ENCODE measurements around the gene AP1S2. TPM values are rescaled to one million over a fixed set of nuclear protein-coding genes. Genes with fewer than 3 reads are reported as not detected.

AP1S2 gene
- total and polyA plus RNA-seq, 8 donors = 35.9 to 98.9 (median 71.2) TPM

- no peaks in the 10 kb centered on the region for H3K4me1 ChIP-seq
- no peaks in the 10 kb centered on the region for H3K9me3 ChIP-seq
- no peak for TF ChIP-seq CTCF (IDR thresholded peaks at IDR 0.05)
- no peak for ATAC-seq
- H3K27ac ChIP-seq = no peak overlapping the region
- H3K36me3 ChIP-seq = no peaks in the 10 kb centered on the region
- no peak for DNase-seq
- H3K4me3 ChIP-seq = no peak overlapping the region
- intact Hi-C loops (cut with DNase I) = no loop called here
- H3K27me3 ChIP-seq = no peaks in the 10 kb centered on the region
Measured at GRCh38 chrX:15866147-15866546, 11.5 kb upstream of the AP1S2 start.

- H3K36me3 ChIP-seq = no peaks in the 10 kb centered on the region
- no peak for ATAC-seq
- no peaks in the 10 kb centered on the region for H3K4me1 ChIP-seq
- no peaks in the 10 kb centered on the region for H3K27me3 ChIP-seq
- no peaks in the 10 kb centered on the region for H3K9me3 ChIP-seq
- H3K4me3 ChIP-seq = no peak overlapping the region
- intact Hi-C loops (cut with DNase I) = no loop called here
- no peak for DNase-seq
- no peak overlapping the region for H3K27ac ChIP-seq
- TF ChIP-seq CTCF (IDR thresholded peaks at IDR 0.05) = no peak
Measured at GRCh38 chrX:15864629-15865028, 10.0 kb upstream of the AP1S2 start.

GRCh38 chrX:15864023-15864422, 9.4 kb upstream of the AP1S2 start:
- ATAC-seq (no peak), DNase-seq (no peak)
- Histone ChIP-seq H3K9me3 (no peaks in the 10 kb centered on the region), H3K27ac (no peak overlapping the region), H3K36me3 (no peaks in the 10 kb centered on the region), H3K4me1 (no peaks in the 10 kb centered on the region), H3K27me3 (no peaks in the 10 kb centered on the region), H3K4me3 (no peak overlapping the region)
- intact Hi-C loops (cut with DNase I) = no loop called here
- no peak for TF ChIP-seq CTCF (IDR thresholded peaks at IDR 0.05)

- peaks cover 0 to under 1% of the 10 kb centered on the region in 2 donors for H3K4me1 ChIP-seq
- intact Hi-C loops (cut with DNase I) = no loop called here
- H3K9me3 ChIP-seq = no peaks in the 10 kb centered on the region
- no peaks in the 10 kb centered on the region for H3K27me3 ChIP-seq
- no peak overlapping the region for H3K27ac ChIP-seq
- no peaks in the 10 kb centered on the region for H3K36me3 ChIP-seq
- no peak for TF ChIP-seq CTCF (IDR thresholded peaks at IDR 0.05)
- no peak for DNase-seq
- no peak for ATAC-seq
- H3K4me3 ChIP-seq = no peak overlapping the region
Measured at GRCh38 chrX:15860921-15861320, 6.3 kb upstream of the AP1S2 start.

- intact Hi-C loops (cut with DNase I) = no loop called here
Measured at GRCh38 chrX:15858051-15858450, 3.4 kb upstream of the AP1S2 start.

More at GRCh38 chrX:15858051-15858450, 3.4 kb upstream of the AP1S2 start:
- peaks cover 0 to 4% of the 10 kb centered on the region in 2 donors for H3K27me3 ChIP-seq
- no peaks in the 10 kb centered on the region for H3K36me3 ChIP-seq
- ATAC-seq (no peak), DNase-seq (no peak)
- peaks cover 3 to 8% of the 10 kb centered on the region in 2 donors for H3K4me1 ChIP-seq
- no peak overlapping the region for H3K4me3 ChIP-seq
- TF ChIP-seq CTCF (IDR thresholded peaks at IDR 0.05) = no peak
- H3K27ac ChIP-seq = no peak overlapping the region
- no peaks in the 10 kb centered on the region for H3K9me3 ChIP-seq

All from left lung (tissue), 10 donors.